PC-9 (cell line): Measurements from ENCODE around the gene CDK6. TPM values are rescaled to one million over a fixed set of nuclear protein-coding genes. Genes with fewer than 3 reads are reported as not detected.

Experiments used
- BruUV-seq: library from RNA; stranded (reverse); fragments of 400-500 nt; replicated peaks from 2 replicates; lab custom pipeline; 2021; lab: Mats Ljungman, UMichigan
- CTCF ChIA-PET: fragments of 300-600 bp; sonication (Branson Sonifier 250); formaldehyde crosslinking; loops from one replicate; lab custom pipeline; 2022; ENCODE audit warnings: antibody characterized with exemption; lab: Charles Lee
- POLR2A ChIA-PET: fragments of 300-600 bp; sonication (Branson Sonifier 250); formaldehyde crosslinking; loops from one replicate; lab custom pipeline; 2022; ENCODE audit warnings: antibody characterized with exemption; ENCODE audit not compliant: unreplicated experiment; lab: Charles Lee
- DNase-seq, 2 experiments: peaks; one replicate each; pipeline versions ENCODE4 v3.0.0 to v3.0.0-alpha.2; 2015 to 2022; ENCODE audit warnings: mixed read lengths in 1 of 2
- H2AFZ ChIP-seq: fragments of 200-600 bp; sonication (generic); 2 replicates; pipeline ENCODE4 v1.8.1; 2017; ENCODE audit warnings: antibody characterized with exemption
- H3F3A ChIP-seq: fragments of 200-600 bp; sonication (generic); 2 replicates; pipeline ENCODE4 v1.8.1; 2017; ENCODE audit warnings: antibody characterized with exemption, mild to moderate bottlenecking, low read depth; ENCODE audit not compliant: insufficient read depth
- H3K27ac ChIP-seq: fragments of 200-600 bp; sonication (generic); 2 replicates; pipeline ENCODE4 v1.6.1; 2016; ENCODE audit warnings: mixed run types
- H3K27me3 ChIP-seq: fragments of 200-600 bp; sonication (generic); 2 replicates; pipeline ENCODE4 v1.6.1; 2016; ENCODE audit warnings: low read depth, mixed run types; ENCODE audit not compliant: insufficient read depth
- H3K36me3 ChIP-seq: fragments of 200-600 bp; sonication (generic); 2 replicates; pipeline ENCODE4 v1.6.1; 2016; ENCODE audit warnings: low read depth, mixed run types
- H3K4me1 ChIP-seq: fragments of 200-600 bp; sonication (generic); replicated peaks from 2 replicates; pipeline ENCODE4 v1.6.1; 2016; ENCODE audit warnings: mixed run types; ENCODE audit not compliant: insufficient read depth
- H3K4me2 ChIP-seq: fragments of 200-600 bp; sonication (generic); 2 replicates; pipeline ENCODE4 v1.6.1; 2017; ENCODE audit warnings: mixed run types
- H3K4me3 ChIP-seq: fragments of 200-600 bp; sonication (generic); 2 replicates; pipeline ENCODE4 v1.6.1; 2016; ENCODE audit warnings: mixed run types
- H3K79me2 ChIP-seq: fragments of 200-600 bp; sonication (generic); 2 replicates; pipeline ENCODE4 v1.6.1; 2017; ENCODE audit warnings: low read depth, mixed run types
- H3K9me2 ChIP-seq: fragments of 200-600 bp; sonication (generic); 2 replicates; pipeline ENCODE4 v1.8.1; 2017; ENCODE audit warnings: mild to moderate bottlenecking; ENCODE audit not compliant: insufficient read depth
- H3K9me3 ChIP-seq: fragments of 200-600 bp; sonication (generic); 2 replicates; pipeline ENCODE4 v1.8.1; 2016; ENCODE audit warnings: low read depth; ENCODE audit not compliant: insufficient read depth
- H4K20me1 ChIP-seq: fragments of 200-600 bp; sonication (generic); 2 replicates; pipeline ENCODE4 v1.8.1; 2017; ENCODE audit not compliant: insufficient read depth
- EZH2 ChIP-seq: fragments of 200-600 bp; sonication (generic); IDR thresholded peaks from 2 replicates; pipeline ENCODE4 v1.8.0; 2017; ENCODE audit warnings: antibody characterized with exemption, low read depth
- intact Hi-C: fragments of 100-400 bp; cut with micrococcal nuclease; formaldehyde crosslinking; loops from one replicate; pipeline ENCODE4 v1.10.0; 2022; ENCODE audit not compliant: unreplicated experiment
- total RNA-seq: library from RNA; stranded (reverse); gene quantifications from 2 replicates; pipeline ENCODE4 v1.2.3, GENCODE V29; 2021
- TF ChIP-seq, protein P1 (sequence below): fragments of 200-600 bp; sonication (generic); conservative IDR thresholded peaks from 2 replicates; pipeline ENCODE4 v1.6.1; 2017; ENCODE audit warnings: mixed run types, antibody characterized with exemption, mild to moderate bottlenecking, moderate library complexity

CDK6 gene
- total RNA-seq, 1 experiment from 2014 or later = 49.5 TPM

DNA sequence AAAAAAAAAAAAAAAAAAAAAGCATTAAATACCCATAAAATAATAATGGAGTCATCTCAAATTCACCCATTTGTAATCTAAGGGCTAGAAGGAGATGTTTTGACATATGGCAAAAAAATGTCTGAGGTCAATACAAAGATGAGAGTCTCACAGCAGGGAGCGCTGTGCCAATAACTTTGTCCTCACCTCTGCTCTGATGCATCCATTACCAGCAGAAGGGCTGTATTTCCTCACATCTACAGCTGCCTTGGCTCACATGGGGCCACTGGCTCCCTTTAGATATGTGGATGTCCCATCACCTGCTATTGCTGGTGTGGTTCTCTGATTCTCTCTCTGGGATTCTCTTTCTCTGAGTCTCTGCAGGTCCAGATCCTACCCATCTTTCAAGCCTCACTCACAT is 155.9 kb downstream of the CDK6 start:
- POLR2A ChIA-PET = no interaction called here
- CTCF ChIA-PET = no interaction called here
- BruUV-seq = no TSS peak

DNA sequence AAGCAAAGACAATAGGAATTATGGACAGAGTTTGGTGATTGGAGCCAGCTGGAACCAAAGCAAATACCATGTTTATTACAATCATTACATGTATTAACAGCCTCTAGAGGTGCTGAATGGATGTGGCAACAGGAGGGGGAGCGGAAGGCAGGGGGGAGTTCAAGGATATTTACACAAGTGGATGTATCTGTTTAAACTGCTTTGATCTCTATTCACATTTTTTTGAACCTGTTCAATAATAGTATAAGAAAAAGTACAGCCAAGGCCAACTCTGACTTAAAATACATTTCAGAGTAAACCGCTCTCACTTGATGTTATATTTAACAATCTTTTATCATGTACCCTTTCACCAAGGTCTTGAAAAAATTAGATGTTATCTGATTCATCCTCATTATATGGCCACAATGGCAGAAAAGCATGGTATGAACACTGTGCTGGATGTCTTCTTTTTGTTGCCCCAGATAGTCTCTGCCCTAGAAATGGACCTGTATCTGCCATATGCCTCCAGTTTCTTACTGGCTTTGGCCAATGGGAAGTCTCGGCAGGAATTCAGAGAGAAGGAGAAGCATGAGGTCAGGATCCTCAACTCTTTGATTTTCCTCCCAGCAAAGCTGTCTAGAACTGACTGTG is 158.0 kb downstream of the CDK6 start:
- CTCF ChIA-PET = no interaction called here
- POLR2A ChIA-PET = no interaction called here
- Histone ChIP-seq H3F3A (no peaks in the 10 kb centered on the region), H3K79me2 (0 out of 2 replicates have a peak, but pooled peaks cover 4% of the 10 kb centered on the region), H3K4me3 (no peak overlapping the region), H3K27ac (no peak overlapping the region), H3K36me3 (no peaks in the 10 kb centered on the region), H3K27me3 (no peaks in the 10 kb centered on the region), H3K9me3 (no peaks in the 10 kb centered on the region), H3K9me2 (no peaks in the 10 kb centered on the region), H3K4me2 (no peak overlapping the region), H4K20me1 (no peaks in the 10 kb centered on the region), H2AFZ (no peak overlapping the region), H3K4me1 (no peaks in the 10 kb centered on the region)
- no TSS peak for BruUV-seq
- DNase-seq = no peak
- TF ChIP-seq, protein P1, sequence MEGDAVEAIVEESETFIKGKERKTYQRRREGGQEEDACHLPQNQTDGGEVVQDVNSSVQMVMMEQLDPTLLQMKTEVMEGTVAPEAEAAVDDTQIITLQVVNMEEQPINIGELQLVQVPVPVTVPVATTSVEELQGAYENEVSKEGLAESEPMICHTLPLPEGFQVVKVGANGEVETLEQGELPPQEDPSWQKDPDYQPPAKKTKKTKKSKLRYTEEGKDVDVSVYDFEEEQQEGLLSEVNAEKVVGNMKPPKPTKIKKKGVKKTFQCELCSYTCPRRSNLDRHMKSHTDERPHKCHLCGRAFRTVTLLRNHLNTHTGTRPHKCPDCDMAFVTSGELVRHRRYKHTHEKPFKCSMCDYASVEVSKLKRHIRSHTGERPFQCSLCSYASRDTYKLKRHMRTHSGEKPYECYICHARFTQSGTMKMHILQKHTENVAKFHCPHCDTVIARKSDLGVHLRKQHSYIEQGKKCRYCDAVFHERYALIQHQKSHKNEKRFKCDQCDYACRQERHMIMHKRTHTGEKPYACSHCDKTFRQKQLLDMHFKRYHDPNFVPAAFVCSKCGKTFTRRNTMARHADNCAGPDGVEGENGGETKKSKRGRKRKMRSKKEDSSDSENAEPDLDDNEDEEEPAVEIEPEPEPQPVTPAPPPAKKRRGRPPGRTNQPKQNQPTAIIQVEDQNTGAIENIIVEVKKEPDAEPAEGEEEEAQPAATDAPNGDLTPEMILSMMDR = no peak
- TF ChIP-seq EZH2 = no peak
- intact Hi-C loops = no loop called here

More for the DNA sequence above, 155.9 kb downstream of the CDK6 start:
- H3K27me3 ChIP-seq = no peaks in the 10 kb centered on the region
- TF ChIP-seq, protein P1 = no peak
- H3K27ac ChIP-seq = no peak overlapping the region
- no peaks in the 10 kb centered on the region for H3F3A ChIP-seq
- intact Hi-C loops = no loop called here
- no peak for DNase-seq
- no peaks in the 10 kb centered on the region for H3K9me2 ChIP-seq
- no peaks in the 10 kb centered on the region for H3K9me3 ChIP-seq
- H3K79me2 ChIP-seq = 0 out of 2 replicates have a peak, but pooled peaks cover 4% of the 10 kb centered on the region
- 0 out of 2 replicates have a peak, but pooled peaks cover 2% of the 10 kb centered on the region for H3K36me3 ChIP-seq
- no peak overlapping the region for H3K4me3 ChIP-seq
- no peaks in the 10 kb centered on the region for H3K4me1 ChIP-seq
- no peak overlapping the region for H2AFZ ChIP-seq
- H4K20me1 ChIP-seq = no peaks in the 10 kb centered on the region
- H3K4me2 ChIP-seq = no peak overlapping the region

DNA sequence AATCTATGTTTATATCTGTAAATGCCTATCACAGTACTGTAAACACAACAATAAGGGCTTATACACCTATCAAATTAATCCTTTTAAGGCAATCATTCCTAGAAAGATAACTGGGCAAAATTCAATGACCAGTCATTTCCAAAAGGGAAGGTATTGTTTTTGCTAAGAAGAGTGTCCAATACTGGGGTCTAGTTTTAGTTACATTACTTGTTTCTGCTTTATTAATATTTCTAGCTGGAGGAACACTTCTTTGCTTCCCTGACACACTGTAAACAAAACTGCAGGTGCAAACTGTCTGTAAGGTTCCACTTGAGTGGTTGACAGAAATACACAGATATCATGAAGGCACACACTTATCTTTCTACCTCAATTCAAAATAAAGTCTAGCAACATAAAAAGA is 162.0 kb downstream of the CDK6 start:
- H3K36me3 ChIP-seq = no peaks in the 10 kb centered on the region
- H3K9me3 ChIP-seq = no peaks in the 10 kb centered on the region
- no peaks in the 10 kb centered on the region for H3K4me1 ChIP-seq
- intact Hi-C loops = no loop called here
- ChIA-PET CTCF (no interaction called here), POLR2A (no interaction called here)
- H3F3A ChIP-seq = no peaks in the 10 kb centered on the region
- no peaks in the 10 kb centered on the region for H4K20me1 ChIP-seq
- H3K79me2 ChIP-seq = no peaks in the 10 kb centered on the region
- H3K9me2 ChIP-seq = no peaks in the 10 kb centered on the region
- no peak overlapping the region for H3K4me3 ChIP-seq
- H2AFZ ChIP-seq = no peak overlapping the region
- TF ChIP-seq, protein P1 = no peak
- TF ChIP-seq EZH2 = no peak
- no peak overlapping the region for H3K27ac ChIP-seq
- no peaks in the 10 kb centered on the region for H3K27me3 ChIP-seq
- H3K4me2 ChIP-seq = no peak overlapping the region
- BruUV-seq = no TSS peak
- no peak for DNase-seq
